Measurements from ENCODE around the gene ACAD11. TPM values are rescaled to one million over a fixed set of nuclear protein-coding genes. Genes with fewer than 3 reads are reported as not detected.

Gene ACAD11
- total and polyA plus RNA-seq, 4 donors = 52.2 to 357 (median 65.6) TPM

DNA sequence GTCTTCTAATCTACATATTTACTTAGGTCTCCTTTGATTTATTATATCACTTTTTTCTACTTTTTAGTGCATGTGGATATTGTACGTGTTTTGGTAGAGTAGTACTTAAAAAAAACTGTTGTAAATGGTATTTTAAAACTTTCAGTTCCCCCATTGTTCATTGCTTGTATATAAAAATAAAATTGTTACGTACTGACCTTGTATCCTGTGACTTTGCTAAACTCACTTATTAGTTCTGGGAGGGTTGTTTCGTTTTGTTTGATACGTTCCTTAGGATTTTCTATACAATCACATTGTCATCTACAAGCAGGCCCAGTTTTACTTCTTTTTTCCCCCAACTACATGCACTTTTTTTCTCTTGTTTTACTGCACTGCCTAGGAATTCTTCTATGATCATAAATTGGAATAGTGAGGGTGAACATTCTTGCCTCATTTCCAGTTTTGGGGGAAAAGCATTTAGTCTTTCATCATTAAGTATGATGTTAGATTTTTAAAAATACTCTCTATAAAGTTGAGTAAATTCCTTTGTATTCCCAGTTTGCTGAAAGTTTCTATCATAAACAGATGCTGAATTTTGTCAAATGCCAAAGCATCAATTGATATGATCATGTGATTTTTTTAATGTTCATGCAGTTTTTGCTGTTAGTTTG is 96.1 kb downstream of the ACAD11 start:
- TF ChIP-seq, protein P1, sequence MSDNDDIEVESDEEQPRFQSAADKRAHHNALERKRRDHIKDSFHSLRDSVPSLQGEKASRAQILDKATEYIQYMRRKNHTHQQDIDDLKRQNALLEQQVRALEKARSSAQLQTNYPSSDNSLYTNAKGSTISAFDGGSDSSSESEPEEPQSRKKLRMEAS (IDR thresholded peaks at IDR 0.05) = no peak
- TF ChIP-seq FOXA2 (IDR thresholded peaks at IDR 0.05) = no peak
- TF ChIP-seq, protein P2, sequence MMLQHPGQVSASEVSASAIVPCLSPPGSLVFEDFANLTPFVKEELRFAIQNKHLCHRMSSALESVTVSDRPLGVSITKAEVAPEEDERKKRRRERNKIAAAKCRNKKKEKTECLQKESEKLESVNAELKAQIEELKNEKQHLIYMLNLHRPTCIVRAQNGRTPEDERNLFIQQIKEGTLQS (IDR thresholded peaks at IDR 0.05) = no peak
- no peak for TF ChIP-seq FOXA1 (IDR thresholded peaks at IDR 0.05)
- TF ChIP-seq HNF4G (IDR thresholded peaks at IDR 0.05) = no peak
- TF ChIP-seq, protein P3, sequence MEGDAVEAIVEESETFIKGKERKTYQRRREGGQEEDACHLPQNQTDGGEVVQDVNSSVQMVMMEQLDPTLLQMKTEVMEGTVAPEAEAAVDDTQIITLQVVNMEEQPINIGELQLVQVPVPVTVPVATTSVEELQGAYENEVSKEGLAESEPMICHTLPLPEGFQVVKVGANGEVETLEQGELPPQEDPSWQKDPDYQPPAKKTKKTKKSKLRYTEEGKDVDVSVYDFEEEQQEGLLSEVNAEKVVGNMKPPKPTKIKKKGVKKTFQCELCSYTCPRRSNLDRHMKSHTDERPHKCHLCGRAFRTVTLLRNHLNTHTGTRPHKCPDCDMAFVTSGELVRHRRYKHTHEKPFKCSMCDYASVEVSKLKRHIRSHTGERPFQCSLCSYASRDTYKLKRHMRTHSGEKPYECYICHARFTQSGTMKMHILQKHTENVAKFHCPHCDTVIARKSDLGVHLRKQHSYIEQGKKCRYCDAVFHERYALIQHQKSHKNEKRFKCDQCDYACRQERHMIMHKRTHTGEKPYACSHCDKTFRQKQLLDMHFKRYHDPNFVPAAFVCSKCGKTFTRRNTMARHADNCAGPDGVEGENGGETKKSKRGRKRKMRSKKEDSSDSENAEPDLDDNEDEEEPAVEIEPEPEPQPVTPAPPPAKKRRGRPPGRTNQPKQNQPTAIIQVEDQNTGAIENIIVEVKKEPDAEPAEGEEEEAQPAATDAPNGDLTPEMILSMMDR (IDR thresholded peaks at IDR 0.05; ENCODE audit: low read depth, low read length, missing input control) = no peak
- TF ChIP-seq SP1 (IDR thresholded peaks at IDR 0.05) = no peak
- TF ChIP-seq GABPA (IDR thresholded peaks at IDR 0.05 in 1 of 2, conservative IDR thresholded peaks at IDR 0.05 in 1 of 2) = no peak
- no peak for TF ChIP-seq TAF1 (conservative IDR thresholded peaks at IDR 0.05)
- TF ChIP-seq, protein P4, sequence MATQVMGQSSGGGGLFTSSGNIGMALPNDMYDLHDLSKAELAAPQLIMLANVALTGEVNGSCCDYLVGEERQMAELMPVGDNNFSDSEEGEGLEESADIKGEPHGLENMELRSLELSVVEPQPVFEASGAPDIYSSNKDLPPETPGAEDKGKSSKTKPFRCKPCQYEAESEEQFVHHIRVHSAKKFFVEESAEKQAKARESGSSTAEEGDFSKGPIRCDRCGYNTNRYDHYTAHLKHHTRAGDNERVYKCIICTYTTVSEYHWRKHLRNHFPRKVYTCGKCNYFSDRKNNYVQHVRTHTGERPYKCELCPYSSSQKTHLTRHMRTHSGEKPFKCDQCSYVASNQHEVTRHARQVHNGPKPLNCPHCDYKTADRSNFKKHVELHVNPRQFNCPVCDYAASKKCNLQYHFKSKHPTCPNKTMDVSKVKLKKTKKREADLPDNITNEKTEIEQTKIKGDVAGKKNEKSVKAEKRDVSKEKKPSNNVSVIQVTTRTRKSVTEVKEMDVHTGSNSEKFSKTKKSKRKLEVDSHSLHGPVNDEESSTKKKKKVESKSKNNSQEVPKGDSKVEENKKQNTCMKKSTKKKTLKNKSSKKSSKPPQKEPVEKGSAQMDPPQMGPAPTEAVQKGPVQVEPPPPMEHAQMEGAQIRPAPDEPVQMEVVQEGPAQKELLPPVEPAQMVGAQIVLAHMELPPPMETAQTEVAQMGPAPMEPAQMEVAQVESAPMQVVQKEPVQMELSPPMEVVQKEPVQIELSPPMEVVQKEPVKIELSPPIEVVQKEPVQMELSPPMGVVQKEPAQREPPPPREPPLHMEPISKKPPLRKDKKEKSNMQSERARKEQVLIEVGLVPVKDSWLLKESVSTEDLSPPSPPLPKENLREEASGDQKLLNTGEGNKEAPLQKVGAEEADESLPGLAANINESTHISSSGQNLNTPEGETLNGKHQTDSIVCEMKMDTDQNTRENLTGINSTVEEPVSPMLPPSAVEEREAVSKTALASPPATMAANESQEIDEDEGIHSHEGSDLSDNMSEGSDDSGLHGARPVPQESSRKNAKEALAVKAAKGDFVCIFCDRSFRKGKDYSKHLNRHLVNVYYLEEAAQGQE (IDR thresholded peaks at IDR 0.05) = no peak
- no peak for TF ChIP-seq NR2F2 (IDR thresholded peaks at IDR 0.05)
- 92% methylated on average over 4 of the region's 4 CpGs for WGBS
- DNase-seq (ENCODE audit: low spot score) = no peak

DNA sequence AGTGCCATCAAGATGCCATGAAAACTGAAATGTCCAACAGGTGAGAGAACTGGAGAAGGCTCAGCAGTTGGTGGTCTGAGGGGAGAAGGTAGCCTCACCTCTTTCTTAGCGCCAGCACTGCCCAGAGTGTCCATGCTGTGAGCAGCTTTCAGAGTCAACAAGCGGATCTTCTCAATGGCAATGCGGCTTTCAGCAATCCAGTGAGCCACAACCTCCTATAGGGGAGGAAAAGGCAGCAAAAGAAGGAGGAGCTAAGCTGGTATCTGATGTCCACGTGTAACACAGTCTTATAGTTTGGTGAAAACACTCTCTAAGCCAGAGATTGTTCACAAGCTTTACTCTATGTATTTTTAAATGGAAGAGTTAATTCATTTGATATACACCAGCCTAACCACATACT is 98.6 kb downstream of the ACAD11 start:
- Histone ChIP-seq H3K9me3 (ENCODE audit: control insufficient read depth in 4 of 4, low read length in 3 of 4) (no peaks in the 10 kb centered on the region), H3K4me1 (ENCODE audit: control insufficient read depth in 4 of 4, insufficient read depth in 4 of 4, low read length in 3 of 4) (peaks cover 0 to under 1% (median 0%) of the 10 kb centered on the region in 4 donors), H3K27ac (ENCODE audit: low read depth in 1 of 2, low read length in 2 of 2) (no peak overlapping the region), H3K36me3 (ENCODE audit: control insufficient read depth in 4 of 4, insufficient read depth in 3 of 4, low read depth in 1 of 4, low read length in 3 of 4) (peaks cover 4 to 51% (median 33%) of the 10 kb centered on the region in 4 donors), H3K27me3 (ENCODE audit: control insufficient read depth in 4 of 4, insufficient read depth in 4 of 4, low read length in 3 of 4) (no peaks in the 10 kb centered on the region), H3K4me3 (ENCODE audit: low read depth in 1 of 3, low read length in 3 of 3) (no peak overlapping the region), H3K9ac (ENCODE audit: low read depth in 1 of 2, low read length in 2 of 2) (no peak overlapping the region)
- WGBS = 88% methylated on average over 4 of the region's 4 CpGs
- no peak for DNase-seq (ENCODE audit: low spot score)
- TF ChIP-seq TAF1 (conservative IDR thresholded peaks at IDR 0.05) (no peak), RXRA (IDR thresholded peaks at IDR 0.05) (no peak), EGR1 (IDR thresholded peaks at IDR 0.05; ENCODE audit: low read depth in 2 of 2) (no peak), HNF4G (IDR thresholded peaks at IDR 0.05) (no peak), FOXA1 (IDR thresholded peaks at IDR 0.05) (no peak), HNF4A (conservative IDR thresholded peaks at IDR 0.05) (no peak), NR2F2 (IDR thresholded peaks at IDR 0.05) (no peak), GABPA (IDR thresholded peaks at IDR 0.05 in 1 of 2, conservative IDR thresholded peaks at IDR 0.05 in 1 of 2) (no peak)
- TF ChIP-seq, protein P1 (IDR thresholded peaks at IDR 0.05) = no peak
- TF ChIP-seq, protein P3 (IDR thresholded peaks at IDR 0.05; ENCODE audit: low read depth, low read length, missing input control) = no peak
- TF ChIP-seq, protein P4 (IDR thresholded peaks at IDR 0.05) = no peak
- TF ChIP-seq, protein P2 (IDR thresholded peaks at IDR 0.05) = no peak

More for the DNA sequence above, 96.1 kb downstream of the ACAD11 start:
- Histone ChIP-seq H3K36me3 (ENCODE audit: control insufficient read depth in 4 of 4, insufficient read depth in 3 of 4, low read depth in 1 of 4, low read length in 3 of 4) (peaks cover 5 to 42% (median 24%) of the 10 kb centered on the region in 4 donors), H3K9me3 (ENCODE audit: control insufficient read depth in 4 of 4, low read length in 3 of 4) (no peaks in the 10 kb centered on the region), H3K4me1 (ENCODE audit: control insufficient read depth in 4 of 4, insufficient read depth in 4 of 4, low read length in 3 of 4) (no peaks in the 10 kb centered on the region), H3K27me3 (ENCODE audit: control insufficient read depth in 4 of 4, insufficient read depth in 4 of 4, low read length in 3 of 4) (no peaks in the 10 kb centered on the region), H3K27ac (ENCODE audit: low read depth in 1 of 2, low read length in 2 of 2) (no peak overlapping the region), H3K4me3 (ENCODE audit: low read depth in 1 of 3, low read length in 3 of 3) (no peak overlapping the region), H3K9ac (ENCODE audit: low read depth in 1 of 2, low read length in 2 of 2) (no peak overlapping the region)

All from liver (tissue), 9 donors.